OCI-LY7 (cell line): Measurements from ENCODE around the gene CCDC152. TPM values are rescaled to one million over a fixed set of nuclear protein-coding genes. Genes with fewer than 3 reads are reported as not detected.

Experiments
- BruUV-seq: library from RNA; stranded (reverse); fragments of 400-500 nt; replicated peaks from 2 replicates; lab custom pipeline; 2021; lab: Mats Ljungman, UMichigan
- CTCF ChIA-PET: fragments of 300-600 bp; sonication (Branson Sonifier 250); formaldehyde crosslinking; loops from one replicate; lab custom pipeline; 2022; ENCODE audit warnings: antibody characterized with exemption; ENCODE audit not compliant: unreplicated experiment; lab: Charles Lee
- POLR2A ChIA-PET: fragments of 300-600 bp; sonication (Branson Sonifier 250); formaldehyde crosslinking; loops from one replicate; lab custom pipeline; 2022; ENCODE audit warnings: antibody characterized with exemption; lab: Charles Lee
- DNase-seq: peaks from one replicate; pipeline ENCODE4 v3.0.0-alpha.2; 2015; ENCODE audit warnings: low spot score
- H2AFZ ChIP-seq: fragments of 200-600 bp; sonication (generic), shearing (Covaris generic); 2 replicates; pipeline ENCODE4 v1.6.1; 2014; ENCODE audit warnings: mild to moderate bottlenecking, antibody characterized with exemption, low read length, moderate library complexity
- H3K27ac ChIP-seq: fragments of 200-600 bp; sonication (generic); 2 replicates; pipeline ENCODE4 v1.5.1; 2014; ENCODE audit warnings: mixed run types, low read depth, mild to moderate bottlenecking, moderate library complexity, low read length, inconsistent platforms; ENCODE audit not compliant: poor library complexity, severe bottlenecking
- H3K36me3 ChIP-seq: fragments of 200-600 bp; sonication (generic); 2 replicates; pipeline ENCODE4 v1.6.1; 2014; ENCODE audit warnings: mild to moderate bottlenecking, antibody characterized with exemption, low read length, moderate library complexity, mixed read lengths; ENCODE audit not compliant: insufficient read depth
- H3K4me1 ChIP-seq: fragments of 200-600 bp; sonication (generic); 2 replicates; pipeline ENCODE4 v1.5.1; 2014; ENCODE audit warnings: mild to moderate bottlenecking, low read length; ENCODE audit not compliant: insufficient read depth, poor library complexity, severe bottlenecking
- H3K4me2 ChIP-seq: fragments of 200-600 bp; sonication (generic); 2 replicates; pipeline ENCODE4 v1.6.1; 2014; ENCODE audit warnings: mild to moderate bottlenecking, low read length
- H3K4me3 ChIP-seq: fragments of 200-600 bp; sonication (generic); 2 replicates; pipeline ENCODE4 v1.5.1; 2014; ENCODE audit warnings: mild to moderate bottlenecking, low read depth, low read length; ENCODE audit not compliant: poor library complexity, severe bottlenecking
- H3K79me2 ChIP-seq: fragments of 200-600 bp; sonication (generic); 2 replicates; pipeline ENCODE4 v1.6.1; 2016; ENCODE audit warnings: low read depth, mild to moderate bottlenecking, low read length, moderate library complexity, mixed read lengths; ENCODE audit not compliant: insufficient read depth
- H3K9me2 ChIP-seq: fragments of 200-600 bp; sonication (generic); 2 replicates; pipeline ENCODE4 v1.6.1; 2016; ENCODE audit warnings: mild to moderate bottlenecking, low read length, mixed read lengths; ENCODE audit not compliant: insufficient read depth
- H3K9me3 ChIP-seq: fragments of 200-600 bp; sonication (generic); 2 replicates; pipeline ENCODE4 v1.6.1; 2014; ENCODE audit warnings: mild to moderate bottlenecking, mixed run types, low read length, mixed read lengths
- H4K20me1 ChIP-seq: fragments of 200-600 bp; sonication (generic); 2 replicates; pipeline ENCODE4 v1.6.1; 2014; ENCODE audit warnings: mild to moderate bottlenecking, antibody characterized with exemption, low read length, moderate library complexity, mixed read lengths; ENCODE audit not compliant: insufficient read depth
- CTCF ChIP-seq: fragments of 200-600 bp; sonication (generic); conservative IDR thresholded peaks from 2 replicates; pipeline ENCODE4 v1.5.1; 2014; ENCODE audit warnings: mild to moderate bottlenecking, antibody characterized with exemption, low read length, moderate library complexity, mixed read lengths
- EZH2phosphoT487 ChIP-seq: fragments of 200-600 bp; sonication (generic); IDR thresholded peaks from 2 replicates; pipeline ENCODE4 v1.6.1; 2018; ENCODE audit warnings: low read depth, borderline replicate concordance, mild to moderate bottlenecking, mixed run types, antibody characterized with exemption, low read length, moderate library complexity, mixed read lengths
- intact Hi-C: fragments of 100-400 bp; cut with micrococcal nuclease; formaldehyde crosslinking; loops from one replicate; pipeline ENCODE4 v1.10.0; 2022; ENCODE audit not compliant: unreplicated experiment
- total RNA-seq, 2 experiments: library from RNA; depleted of rRNA in 1 of 2; stranded (reverse); fragments of >200 nt in 1 of 2; shearing (Covaris generic) in 1 of 2; gene quantifications; 2 replicates each; pipeline ENCODE4 v1.2.3, GENCODE V29; 2014 to 2022

CCDC152 gene
- total RNA-seq, 2 experiments from 2014 or later, result not detected

GRCh38 chr5:42800748-42801330 is 44.2 kb downstream of the CCDC152 start:
- POLR2A ChIA-PET, result interaction anchor here (2.0 kb wide), 1 partner anchor 26 kb away, joined by 5 read pairs; no protein-coding TSS in a partner anchor

GRCh38 chr5:42801516-42802166 is 45.0 kb downstream of the CCDC152 start:
- ChIA-PET CTCF (no interaction called here), POLR2A (interaction anchor here (1.0 to 2.0 kb wide), 2 partner anchors 18 to 25 kb away, joined by 3 to 5 read pairs; no protein-coding TSS in a partner anchor)
- Histone ChIP-seq H3K36me3 (no peaks in the 10 kb centered on the region), H3K4me2 (no peak overlapping the region), H3K4me3 (no peak overlapping the region), H3K9me2 (no peaks in the 10 kb centered on the region), H3K79me2 (no peaks in the 10 kb centered on the region), H4K20me1 (no peaks in the 10 kb centered on the region), H3K27ac (no peak overlapping the region), H2AFZ (no peak overlapping the region), H3K9me3 (no peaks in the 10 kb centered on the region), H3K4me1 (no peaks in the 10 kb centered on the region)
- BruUV-seq, result no TSS peak
- intact Hi-C loops, result no loop called here
- no peak for TF ChIP-seq EZH2phosphoT487
- no peak for TF ChIP-seq CTCF
- DNase-seq, result no peak

More at GRCh38 chr5:42800748-42801330, 44.2 kb downstream of the CCDC152 start:
- CTCF ChIA-PET, result no interaction called here
- TF ChIP-seq CTCF (no peak), EZH2phosphoT487 (no peak)
- H3K9me3 ChIP-seq, result no peaks in the 10 kb centered on the region
- H3K4me1 ChIP-seq, result no peaks in the 10 kb centered on the region
- no peaks in the 10 kb centered on the region for H4K20me1 ChIP-seq
- no peaks in the 10 kb centered on the region for H3K79me2 ChIP-seq
- H3K27ac ChIP-seq, result no peak overlapping the region
- H3K36me3 ChIP-seq, result no peaks in the 10 kb centered on the region
- no peak overlapping the region for H3K4me2 ChIP-seq
- no peak overlapping the region for H3K4me3 ChIP-seq
- no TSS peak for BruUV-seq
- intact Hi-C loops, result no loop called here
- no peak overlapping the region for H2AFZ ChIP-seq
- no peaks in the 10 kb centered on the region for H3K9me2 ChIP-seq
- no peak for DNase-seq
